ENCODE results near the gene HUNK. TPM values are rescaled to one million over a fixed set of nuclear protein-coding genes. Genes with fewer than 3 reads are reported as not detected.

The HUNK gene
- total RNA-seq, 1 donor from 2014 or later = not detected

- intact Hi-C loops (cut with micrococcal nuclease) = no loop called here
These were observed 22.4 kb downstream of the HUNK start for GRCh38 chr21:31895077-31895835.

- intact Hi-C loops (cut with micrococcal nuclease) = no loop called here
These were observed 23.2 kb downstream of the HUNK start for GRCh38 chr21:31896019-31896418.

DNA sequence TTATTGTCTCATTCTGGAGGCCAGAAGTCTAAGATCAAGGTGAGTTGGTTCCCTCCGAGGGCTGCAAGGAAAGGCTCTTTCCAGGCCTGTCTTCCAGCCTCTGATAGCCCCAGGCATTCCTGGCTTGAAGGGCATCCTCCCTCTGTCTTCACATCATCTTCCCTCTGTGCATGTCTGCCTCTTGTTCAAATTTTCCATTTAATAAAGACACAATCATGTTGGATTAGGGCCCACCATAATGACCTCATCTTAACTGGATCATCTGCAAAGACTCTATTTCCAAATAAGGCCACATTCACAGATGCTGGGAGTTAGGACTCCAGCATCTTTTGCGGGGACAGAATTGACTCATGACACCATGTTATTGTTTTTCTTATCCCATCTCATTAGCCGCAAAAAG, 24.5 kb downstream of the HUNK start:
- intact Hi-C loops (cut with micrococcal nuclease) = no loop called here

DNA sequence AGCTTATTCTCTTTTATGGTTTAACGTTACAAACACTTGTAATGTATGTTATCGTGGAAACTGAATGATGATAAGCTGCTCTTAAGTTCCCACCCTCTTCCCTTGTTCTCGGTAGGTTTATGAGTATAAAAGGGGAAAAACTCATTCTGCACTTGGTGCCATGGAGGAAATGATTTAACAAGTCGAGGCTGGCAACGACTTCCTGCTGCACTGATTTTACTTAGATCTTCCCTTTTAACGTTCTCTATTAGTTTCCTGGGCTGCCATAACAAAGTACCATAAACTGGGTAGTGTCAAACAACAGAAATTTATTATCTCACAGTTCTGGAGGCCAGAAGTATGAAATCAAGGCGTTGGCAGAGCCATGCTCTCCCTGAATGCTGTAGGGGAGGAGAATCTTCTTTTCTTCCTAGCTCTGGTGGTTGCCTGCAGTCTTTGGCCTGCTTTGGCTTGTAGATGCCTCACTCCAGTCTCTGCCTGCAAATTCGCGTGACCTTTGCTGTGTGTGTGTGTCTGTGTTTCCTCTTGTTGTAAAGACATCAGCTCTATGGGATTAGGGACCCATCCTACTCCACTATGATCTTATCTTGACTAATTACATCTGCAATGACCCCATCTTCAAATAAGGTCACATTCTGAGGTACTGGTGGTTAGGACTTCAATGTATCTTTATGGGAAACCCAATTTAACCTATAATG, 26.3 kb downstream of the HUNK start:
- intact Hi-C loops (cut with micrococcal nuclease) = no loop called here

DNA sequence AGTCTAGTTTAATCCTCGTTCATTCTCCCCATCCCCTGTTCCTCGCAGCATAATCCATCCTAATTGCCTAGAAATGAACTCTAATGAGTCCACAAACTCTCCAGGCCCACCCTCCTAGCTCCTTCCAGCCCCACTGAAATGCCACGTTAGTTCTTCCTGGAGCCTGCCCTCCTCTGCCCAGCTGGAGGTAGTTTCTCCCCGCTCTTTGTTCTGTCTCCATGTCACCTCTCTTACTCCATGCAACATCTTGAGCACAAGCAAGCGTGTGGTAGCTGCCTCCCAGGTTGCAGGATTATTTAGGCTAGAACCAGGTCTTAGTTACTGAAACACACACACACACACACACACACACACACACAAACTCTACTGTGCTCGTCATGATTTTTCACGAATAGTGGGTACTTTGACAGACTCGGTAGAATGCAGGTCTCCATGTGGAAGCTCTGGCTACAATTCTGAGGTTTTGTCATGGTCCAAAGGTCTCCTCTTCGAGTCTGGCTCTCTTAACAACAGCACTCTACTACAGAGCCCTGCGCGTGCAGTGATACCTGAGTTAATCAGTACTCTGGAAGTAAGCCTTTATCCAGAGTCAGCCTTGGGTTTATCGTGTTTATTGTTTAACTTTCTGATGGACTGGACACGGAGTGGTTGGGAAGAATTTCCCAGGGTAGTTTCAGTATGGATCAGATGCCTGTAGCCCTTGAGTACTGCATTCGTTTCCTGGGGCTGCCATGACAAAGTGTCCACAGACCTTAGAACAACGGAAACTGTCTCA, 27.5 kb downstream of the HUNK start:
- intact Hi-C loops (cut with micrococcal nuclease) = no loop called here

DNA sequence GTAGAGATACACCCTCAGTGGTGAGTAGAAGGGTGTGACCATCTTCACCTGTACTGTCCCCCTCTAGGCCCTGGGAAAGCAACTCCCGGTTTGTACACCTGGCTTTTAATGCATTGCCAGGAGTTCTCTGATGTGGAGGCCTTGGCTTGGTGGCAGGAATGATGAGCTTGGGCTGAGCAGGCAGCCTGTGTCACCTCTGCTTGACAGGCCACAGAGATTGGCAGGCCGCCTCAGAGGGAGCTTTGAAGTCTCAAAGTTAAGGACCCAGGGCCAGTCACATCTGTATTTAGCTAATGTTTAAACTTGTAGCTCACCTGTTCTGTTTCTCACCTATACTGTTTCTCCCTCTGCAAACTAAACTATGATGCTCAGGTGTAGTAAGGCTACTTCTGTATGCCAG, 28.5 kb downstream of the HUNK start:
- intact Hi-C loops (cut with micrococcal nuclease) = no loop called here

GRCh38 chr21:31902438-31902837, 29.6 kb downstream of the HUNK start:
- intact Hi-C loops (cut with micrococcal nuclease) = no loop called here

- intact Hi-C loops (cut with micrococcal nuclease) = no loop called here
These were observed 31.1 kb downstream of the HUNK start for GRCh38 chr21:31903896-31904295.

- intact Hi-C loops (cut with micrococcal nuclease) = no loop called here
These were observed 33.0 kb downstream of the HUNK start for GRCh38 chr21:31905503-31906451.

DNA sequence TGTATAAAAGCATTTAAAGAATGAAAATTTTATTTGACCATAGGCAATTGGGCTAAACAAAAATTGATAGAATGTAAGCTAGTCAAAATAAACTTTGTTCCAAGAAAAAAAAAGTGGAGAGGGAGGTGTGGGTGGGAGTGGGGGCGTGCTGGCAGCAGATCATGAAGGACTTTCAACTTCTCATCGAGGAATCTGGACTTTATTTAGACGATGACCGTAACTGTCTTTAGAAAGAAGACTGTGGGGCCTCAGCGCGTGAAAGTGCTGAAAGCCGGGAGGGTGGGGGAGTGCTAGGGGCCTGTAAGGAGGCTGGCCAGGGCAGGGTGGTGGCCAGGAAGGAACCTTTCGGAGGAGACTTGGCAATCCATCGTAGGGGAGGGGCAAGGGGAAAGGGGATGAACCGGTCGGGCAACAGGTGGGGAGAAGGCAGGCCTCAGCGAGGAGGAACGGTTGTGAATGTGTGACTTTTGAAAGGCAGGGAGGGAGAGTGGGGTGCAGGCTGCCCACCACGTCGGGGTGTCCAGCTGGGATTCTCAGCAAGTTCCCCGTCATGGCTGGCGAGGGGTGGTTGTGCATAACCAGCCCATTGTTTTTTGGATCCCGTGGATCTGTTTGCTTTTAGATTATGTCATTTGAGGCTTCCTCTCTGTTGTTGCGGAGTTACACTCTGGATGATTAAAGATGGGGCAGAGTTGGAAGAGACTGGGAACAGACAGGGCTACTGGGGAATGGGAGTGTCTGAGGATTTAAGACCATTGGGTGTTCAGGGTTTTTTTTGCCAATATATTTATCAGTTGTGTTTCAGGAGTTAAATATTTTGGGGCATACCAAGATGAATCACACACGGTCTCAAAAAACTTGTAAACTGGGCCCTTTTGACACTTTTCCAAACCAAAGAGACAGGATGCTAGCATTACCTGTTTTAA, 35.5 kb downstream of the HUNK start:
- intact Hi-C loops (cut with micrococcal nuclease) = no loop called here

DNA sequence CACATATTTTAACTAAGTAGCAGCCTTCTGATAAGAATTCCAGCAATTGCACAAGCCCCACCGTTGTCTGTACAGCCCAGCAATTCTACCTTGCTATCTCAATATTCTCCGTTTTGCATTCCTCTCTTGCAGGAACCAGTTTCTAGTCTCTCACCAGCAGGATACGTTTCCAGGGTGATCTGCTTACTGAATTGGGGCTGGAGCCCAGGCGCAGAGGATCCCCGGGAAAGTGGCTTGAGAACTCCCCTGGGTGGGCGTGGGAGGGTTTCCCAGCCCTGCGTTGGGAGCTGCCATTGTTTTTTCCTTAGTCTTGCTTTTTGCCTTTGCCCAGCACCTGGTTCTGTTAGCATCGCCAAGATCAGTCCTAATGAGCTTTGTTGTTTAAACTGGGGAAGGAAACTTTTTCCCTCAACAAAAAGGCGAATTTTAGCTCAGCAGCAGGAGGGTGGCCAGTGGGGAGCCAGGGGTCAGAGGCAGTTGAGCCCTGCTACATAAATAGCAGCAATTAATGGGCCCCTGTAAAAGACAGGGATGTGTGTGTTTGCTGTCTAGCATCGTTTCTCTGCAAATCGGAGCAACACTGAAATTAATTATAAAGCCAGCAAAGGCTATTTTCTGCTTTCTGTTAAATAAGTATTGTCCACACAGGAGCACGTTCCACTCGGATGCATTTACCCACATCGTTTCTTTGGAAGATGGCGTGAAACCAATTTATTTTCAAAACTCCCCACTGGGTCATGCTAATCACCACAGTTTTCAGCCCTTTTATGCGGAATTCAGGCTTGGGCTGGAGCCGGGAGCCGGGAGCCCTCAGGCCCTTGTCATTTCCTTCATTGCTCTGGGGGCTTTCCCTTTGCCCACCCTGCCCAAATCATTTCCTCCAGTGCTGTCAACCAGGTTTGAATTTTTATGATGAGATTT, 36.6 kb downstream of the HUNK start:
- intact Hi-C loops (cut with micrococcal nuclease) = no loop called here

DNA sequence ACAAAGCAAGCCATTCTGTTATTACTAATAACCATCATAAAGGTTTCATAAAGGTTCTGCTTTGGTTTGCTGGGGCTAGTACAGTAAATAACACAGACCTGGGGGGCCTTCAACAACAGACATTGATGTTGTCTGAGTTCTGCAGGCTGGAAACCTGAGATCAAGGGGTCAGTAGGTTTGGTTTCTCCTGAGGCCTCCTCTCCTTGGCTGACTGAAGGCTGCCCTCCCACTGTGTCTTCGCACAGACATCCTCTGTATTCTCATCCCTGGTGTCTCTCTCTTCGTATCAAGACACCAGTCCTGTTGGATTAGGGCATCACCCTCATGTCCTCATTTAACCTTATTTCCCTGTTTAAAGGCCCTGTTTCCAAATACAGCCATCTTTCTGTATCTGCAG, 37.3 kb downstream of the HUNK start:
- intact Hi-C loops (cut with micrococcal nuclease) = no loop called here

- intact Hi-C loops (cut with micrococcal nuclease) = no loop called here
These were observed 38.5 kb downstream of the HUNK start for GRCh38 chr21:31911138-31911907.

DNA sequence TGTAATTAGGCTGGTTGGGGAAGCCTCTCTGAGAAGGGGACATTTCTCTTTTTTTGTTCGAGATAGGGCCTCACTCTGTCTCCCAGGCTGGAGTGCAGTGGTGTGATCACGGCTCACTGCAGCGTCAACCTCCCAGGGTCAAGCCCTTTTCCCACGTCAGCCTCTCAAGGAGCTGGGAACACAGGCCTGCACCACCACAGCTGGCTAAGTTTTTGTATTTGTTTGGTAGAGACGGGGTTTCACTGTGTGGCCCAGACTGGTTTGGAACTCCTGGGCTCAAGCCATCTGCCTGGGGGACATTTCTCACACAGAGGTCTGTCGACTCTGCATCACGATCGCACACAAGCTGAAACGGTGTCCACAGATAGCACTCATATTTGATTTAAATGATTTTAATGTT, 39.7 kb downstream of the HUNK start:
- intact Hi-C loops (cut with micrococcal nuclease) = no loop called here

DNA sequence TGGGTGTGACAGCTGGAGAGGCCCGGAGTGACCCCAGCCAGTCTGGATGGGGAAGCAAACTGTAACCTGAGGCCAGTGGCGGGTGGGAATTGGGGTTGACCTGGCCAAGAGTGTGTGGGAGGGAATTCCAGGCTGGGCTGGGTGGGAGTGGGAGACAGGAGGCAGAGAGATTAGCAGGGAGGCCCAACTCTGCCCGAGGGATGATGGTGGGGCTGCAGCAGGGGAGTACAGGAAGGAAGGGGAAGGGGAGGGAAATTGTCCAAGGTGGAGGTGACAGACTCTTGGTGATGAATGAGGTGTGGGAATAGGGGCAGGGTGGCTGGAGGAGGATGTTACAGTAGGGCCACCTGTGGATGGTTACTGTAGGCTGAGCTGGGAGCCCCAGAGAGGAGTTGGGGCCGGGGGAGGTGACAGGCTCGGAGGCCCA, 40.4 kb downstream of the HUNK start:
- intact Hi-C loops (cut with micrococcal nuclease) = no loop called here

DNA sequence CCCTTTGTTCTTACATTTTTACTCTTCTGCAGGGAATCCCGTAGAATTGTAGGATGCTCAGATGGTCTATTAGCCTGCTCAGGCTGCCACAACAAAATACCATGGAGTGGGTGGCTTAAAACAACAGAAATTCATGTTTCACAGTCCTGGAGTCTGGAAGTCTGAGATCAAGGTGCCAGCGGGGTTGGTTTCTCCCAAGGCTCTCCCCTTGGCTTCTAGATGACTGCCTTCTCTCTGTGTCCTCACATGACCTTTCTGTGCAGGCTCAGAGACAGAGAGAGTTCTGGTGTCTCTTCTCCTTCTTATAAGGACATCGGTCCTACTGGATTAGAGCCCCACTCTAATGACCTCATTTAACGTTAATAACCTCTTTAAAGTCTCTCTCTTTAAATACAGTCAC, 41.7 kb downstream of the HUNK start:
- intact Hi-C loops (cut with micrococcal nuclease) = no loop called here

GRCh38 chr21:31915566-31915965, 42.7 kb downstream of the HUNK start:
- intact Hi-C loops (cut with micrococcal nuclease) = no loop called here

- intact Hi-C loops (cut with micrococcal nuclease) = no loop called here
These were observed 44.3 kb downstream of the HUNK start for GRCh38 chr21:31917108-31917507.

All from T-helper 1 cell treated with Interleukin-12 subunit alpha and Interleukin-12 subunit beta and Interleukin-4 antibody, amounts not matched to agents 30 ng/mL and 1 ng/mL, for 36 hours (primary cell).